HL-60 (cell line): ENCODE data around the gene XPR1.

Experiments used
- DNase-seq, 2 experiments: peaks; one replicate each; pipeline ENCODE4 v3.0.0-alpha.2; 2010 to 2020; ENCODE audit warnings: low read depth in 1 of 2, low spot score in 1 of 2
- H3K27ac ChIP-seq: fragments of 250-450 bp; sonication (Bioruptor Pico); replicated peaks from 2 replicates; pipeline ENCODE4 v1.5.1; 2020; ENCODE audit warnings: mild to moderate bottlenecking, moderate library complexity
- H3K27me3 ChIP-seq: fragments of 250-450 bp; sonication (Bioruptor Pico); 2 replicates; pipeline ENCODE4 v1.5.1; 2021; ENCODE audit warnings: mild to moderate bottlenecking, moderate library complexity; ENCODE audit not compliant: insufficient read depth, poor library complexity, severe bottlenecking
- H3K4me3 ChIP-seq: replicated peaks from 2 replicates; pipeline ENCODE4 v1.5.1; 2011; ENCODE audit warnings: mild to moderate bottlenecking, control low read depth, low read length; ENCODE audit not compliant: insufficient read depth
- CTCF ChIP-seq: IDR thresholded peaks from one replicate; pipeline ENCODE4 v1.5.1; 2011; ENCODE audit warnings: low read length, control low read depth, inconsistent platforms; ENCODE audit not compliant: insufficient read depth
- GABPA ChIP-seq: IDR thresholded peaks from 2 replicates; pipeline ENCODE4 v1.6.1; 2012; ENCODE audit warnings: low read depth
- POLR2AphosphoS5 ChIP-seq: IDR thresholded peaks from 2 replicates; pipeline ENCODE4 v1.6.1; 2012; ENCODE audit warnings: low read depth
- REST ChIP-seq: IDR thresholded peaks from 2 replicates; pipeline ENCODE4 v1.6.1; 2012; ENCODE audit warnings: low read depth; ENCODE audit not compliant: insufficient replicate concordance
- SPI1 ChIP-seq: IDR thresholded peaks from 2 replicates; pipeline ENCODE4 v1.6.1; 2012; ENCODE audit warnings: low read depth, mild to moderate bottlenecking, borderline replicate concordance

The XPR1 gene

GRCh38 chr1:180884588-180885300, 252.9 kb downstream of the XPR1 start:
- Histone ChIP-seq H3K27ac (no peak overlapping the region), H3K4me3 (no peak overlapping the region), H3K27me3 (no peaks in the 10 kb centered on the region)
- no peak for DNase-seq
- TF ChIP-seq GABPA (no peak), REST (no peak), SPI1 (no peak), CTCF (no peak), POLR2AphosphoS5 (no peak)

- TF ChIP-seq POLR2AphosphoS5 (no peak), CTCF (no peak), REST (no peak), GABPA (no peak), SPI1 (no peak)
- no peak overlapping the region for H3K4me3 ChIP-seq
- H3K27me3 ChIP-seq, result no peaks in the 10 kb centered on the region
- no peak for DNase-seq
- no peak overlapping the region for H3K27ac ChIP-seq
Observed at GRCh38 chr1:180886338-180886737, 254.5 kb downstream of the XPR1 start.

- no peak for DNase-seq
- Histone ChIP-seq H3K27me3 (no peaks in the 10 kb centered on the region), H3K27ac (no peak overlapping the region), H3K4me3 (no peak overlapping the region)
- TF ChIP-seq POLR2AphosphoS5 (no peak), SPI1 (no peak), GABPA (no peak)
Observed at GRCh38 chr1:180887841-180888240, 256.0 kb downstream of the XPR1 start.

- Histone ChIP-seq H3K4me3 (no peak overlapping the region), H3K27ac (no peak overlapping the region), H3K27me3 (no peaks in the 10 kb centered on the region)
- TF ChIP-seq POLR2AphosphoS5 (no peak), SPI1 (peak; percentile 61)
- DNase-seq, result no peak
Observed at GRCh38 chr1:180888870-180889269, 257.0 kb downstream of the XPR1 start.

GRCh38 chr1:180889325-180889724, 257.5 kb downstream of the XPR1 start:
- no peaks in the 10 kb centered on the region for H3K27me3 ChIP-seq
- DNase-seq, result no peak
- H3K4me3 ChIP-seq, result no peak overlapping the region
- TF ChIP-seq REST, result no peak
- no peak for TF ChIP-seq SPI1
- no peak for TF ChIP-seq GABPA
- TF ChIP-seq CTCF, result no peak
- no peak for TF ChIP-seq POLR2AphosphoS5
- H3K27ac ChIP-seq, result no peak overlapping the region
